NK-92 (cell line): ENCODE data around the gene NFAT5.
"Not testable (repeated sequence)": the region's sequence is repeated elsewhere in the genome, so short reads cannot be mapped to it uniquely, and the experiment has no call there.

Source experiments
- DNase-seq: peaks from one replicate; lab custom pipeline; 2025; ENCODE audit not compliant: unreplicated experiment; lab: John Stamatoyannopoulos, UW

Gene NFAT5

DNA sequence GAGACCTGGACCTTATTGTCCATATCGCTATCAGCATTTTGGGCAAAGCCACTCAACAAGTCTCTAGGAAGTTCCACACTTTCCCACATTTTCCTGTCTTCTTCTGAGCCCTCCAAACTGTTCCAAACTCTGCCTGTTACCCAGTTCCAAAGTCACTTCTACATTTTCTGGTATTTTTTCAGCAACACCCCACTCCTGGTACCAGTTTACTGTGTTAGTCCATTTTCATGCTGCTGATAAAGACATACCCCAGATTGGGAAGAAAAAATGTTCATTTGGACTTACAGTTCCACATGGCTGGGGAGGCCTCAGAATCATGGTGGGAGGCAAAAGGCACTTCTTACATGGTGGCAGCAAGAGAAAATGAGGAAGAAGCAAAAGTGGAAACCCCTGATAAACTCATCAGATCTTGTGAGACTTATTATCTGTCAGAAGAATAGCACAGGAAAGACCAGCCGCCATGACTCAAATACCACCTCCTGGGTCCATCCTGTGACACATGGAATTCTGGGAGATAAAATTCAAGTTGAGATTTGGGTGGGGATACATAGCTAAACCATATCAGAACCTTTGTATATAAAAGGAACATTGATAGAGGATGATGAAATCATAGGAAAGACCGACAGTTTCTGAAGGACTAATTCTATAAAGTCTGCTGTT is 71.6 kb downstream of the NFAT5 start:
- not testable (repeated sequence) for DNase-seq

DNA sequence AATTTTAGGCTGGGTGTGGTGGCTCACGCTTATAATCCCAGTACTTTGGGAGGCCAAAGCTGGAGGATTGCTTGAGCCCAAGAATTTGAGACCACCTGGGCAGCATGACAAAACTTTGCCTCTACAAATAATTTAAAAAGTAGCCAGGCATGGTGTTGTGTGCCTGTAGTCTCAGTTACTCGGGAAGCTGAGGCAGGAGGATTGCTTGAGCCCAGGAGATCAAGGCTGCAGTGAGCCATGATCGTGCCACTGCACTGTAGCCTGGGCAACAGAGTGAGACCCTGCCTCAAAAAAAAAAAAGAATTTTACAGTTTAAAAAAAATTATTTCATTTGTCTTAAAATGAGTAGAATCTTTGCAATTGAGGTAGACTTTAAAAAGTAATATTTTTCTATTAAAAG is 78.2 kb downstream of the NFAT5 start:
- DNase-seq, result not testable (repeated sequence)

DNA sequence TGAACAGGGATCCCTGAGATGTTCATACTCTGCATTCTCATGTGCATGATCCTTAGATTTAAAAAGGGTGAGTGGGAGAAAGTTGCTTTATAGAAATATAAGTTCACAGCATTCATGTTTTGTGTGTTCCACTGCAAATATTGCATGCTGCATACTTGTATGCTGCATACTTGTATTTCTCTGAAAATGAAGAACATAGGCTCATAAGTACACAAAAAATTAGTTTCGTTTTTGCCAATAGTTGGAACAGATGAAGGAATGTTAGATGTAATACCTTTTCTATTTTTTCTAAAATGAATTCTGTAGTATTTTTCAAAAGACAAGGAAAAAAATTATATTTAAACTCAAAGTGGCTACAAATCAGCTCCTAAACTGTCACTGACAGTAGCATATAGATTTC is 79.0 kb downstream of the NFAT5 start:
- DNase-seq, result no peak

DNA sequence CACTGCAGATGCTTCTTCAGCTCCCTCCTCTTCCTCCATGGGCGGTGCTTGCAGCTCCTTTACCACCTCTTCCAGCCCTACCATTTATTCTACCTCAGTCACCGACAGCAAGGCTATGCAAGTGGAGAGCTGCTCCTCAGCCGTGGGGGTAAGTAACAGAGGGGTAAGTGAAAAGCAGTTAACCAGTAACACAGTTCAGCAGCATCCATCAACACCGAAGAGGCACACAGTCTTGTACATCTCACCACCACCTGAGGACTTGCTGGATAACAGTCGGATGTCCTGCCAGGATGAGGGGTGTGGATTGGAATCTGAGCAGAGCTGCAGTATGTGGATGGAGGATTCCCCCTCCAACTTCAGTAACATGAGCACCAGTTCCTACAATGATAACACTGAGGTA is 81.3 kb downstream of the NFAT5 start:
- DNase-seq, result no peak

DNA sequence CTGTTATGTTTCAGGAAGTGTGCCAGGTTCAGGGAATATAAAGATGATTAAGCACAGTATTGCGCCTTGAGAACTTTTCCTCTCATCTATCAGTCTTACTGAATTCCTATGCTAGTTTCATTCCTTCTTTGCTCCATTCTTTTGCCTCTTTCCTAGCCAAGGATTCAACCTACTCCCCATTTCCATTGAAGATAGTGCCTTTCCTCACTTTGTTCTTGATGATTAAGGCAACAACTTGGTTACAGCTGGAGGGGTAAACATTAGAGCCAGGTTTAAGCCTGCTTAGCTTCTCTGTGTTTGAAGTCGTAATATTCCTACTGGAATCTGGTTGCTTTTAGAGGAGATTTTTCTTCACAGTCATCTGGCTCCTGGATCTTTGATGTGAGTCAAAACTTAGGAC is 85.5 kb downstream of the NFAT5 start:
- no peak for DNase-seq

DNA sequence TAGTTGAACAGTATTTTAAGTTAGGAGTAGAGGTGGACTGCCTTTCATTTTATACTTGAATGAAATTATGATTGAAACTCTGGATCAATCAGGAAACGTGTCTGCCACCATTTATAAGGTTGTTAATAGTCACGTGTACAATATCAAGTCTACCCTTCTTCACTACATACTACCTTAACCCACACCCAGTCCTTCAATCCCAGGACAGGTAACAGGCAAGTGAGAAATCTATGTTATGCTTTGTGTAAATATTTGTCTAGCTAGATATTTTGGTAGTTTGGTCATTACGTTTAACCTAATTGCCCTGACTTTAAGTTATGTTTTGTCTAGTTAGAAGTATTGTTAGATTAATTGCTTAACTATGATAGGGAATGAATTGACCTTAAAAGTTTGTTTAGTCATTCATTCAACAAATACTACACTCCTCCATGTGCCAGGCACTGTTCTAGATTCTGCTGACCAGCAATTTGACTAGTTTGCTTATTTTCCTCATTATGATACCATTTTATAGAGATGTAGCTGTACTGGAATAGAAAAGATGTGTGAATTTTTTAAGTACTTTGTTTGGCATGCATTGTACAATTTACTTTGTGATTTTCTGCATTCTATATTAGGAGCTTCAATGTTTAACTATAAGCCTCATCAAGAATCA is 88.6 kb downstream of the NFAT5 start:
- no peak for DNase-seq

DNA sequence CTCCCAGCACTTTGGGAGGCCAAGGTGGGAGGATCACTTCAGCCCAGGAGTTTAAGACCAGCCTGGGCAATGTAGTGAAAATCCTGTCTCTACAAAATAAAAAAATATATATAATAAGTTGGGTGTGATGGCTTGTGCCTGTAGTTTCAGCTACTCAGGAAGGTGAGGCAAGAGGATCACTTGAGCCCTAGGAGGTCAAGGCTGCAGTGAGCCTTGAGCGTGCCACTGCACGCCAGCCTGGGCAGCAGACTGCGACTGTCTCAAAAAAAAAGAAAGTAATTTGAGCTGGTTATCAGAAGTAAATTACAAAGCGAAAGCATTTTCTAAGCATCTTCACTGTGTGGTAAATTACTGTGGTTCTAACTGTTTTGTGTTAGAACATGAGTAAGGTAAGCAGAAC is 94.4 kb downstream of the NFAT5 start:
- DNase-seq, result no peak

DNA sequence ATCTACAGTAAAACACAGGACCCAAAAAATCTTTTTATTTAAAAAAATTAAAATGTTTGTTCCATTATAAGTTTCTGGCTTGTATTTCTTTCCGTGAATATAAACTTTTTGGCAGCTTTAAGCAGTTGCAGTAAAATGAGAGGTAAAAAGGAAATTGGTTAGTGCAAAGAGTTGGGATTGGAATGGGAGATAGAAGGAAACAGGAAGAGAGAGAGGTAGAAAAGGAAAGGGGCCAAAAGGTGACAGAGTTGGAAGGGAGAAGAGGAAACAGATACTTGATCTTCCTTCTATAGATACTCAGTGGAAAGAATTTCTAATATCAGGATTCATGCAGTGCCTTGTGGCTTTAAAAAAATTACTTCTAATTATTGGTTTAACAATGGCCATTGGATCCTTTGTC is 97.1 kb downstream of the NFAT5 start:
- DNase-seq, result no peak

DNA sequence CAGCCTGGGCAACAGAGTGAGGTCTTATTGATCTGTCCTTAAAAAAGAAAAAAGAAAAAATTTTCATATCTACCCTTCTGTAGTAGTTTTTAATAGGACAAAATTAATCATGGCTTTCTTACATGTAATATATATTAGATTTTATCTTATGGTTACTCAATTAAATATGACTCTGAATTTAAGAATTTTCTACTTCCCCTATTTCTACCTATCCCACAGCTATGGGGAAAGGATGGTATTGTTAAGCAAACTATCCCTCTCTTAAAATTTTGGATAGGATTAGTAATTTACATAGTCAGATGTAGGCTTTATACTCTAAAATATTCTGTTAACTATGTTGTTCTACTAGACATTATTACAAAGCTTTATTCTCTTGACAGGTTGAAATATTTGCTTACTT is 98.1 kb downstream of the NFAT5 start:
- DNase-seq, result no peak

DNA sequence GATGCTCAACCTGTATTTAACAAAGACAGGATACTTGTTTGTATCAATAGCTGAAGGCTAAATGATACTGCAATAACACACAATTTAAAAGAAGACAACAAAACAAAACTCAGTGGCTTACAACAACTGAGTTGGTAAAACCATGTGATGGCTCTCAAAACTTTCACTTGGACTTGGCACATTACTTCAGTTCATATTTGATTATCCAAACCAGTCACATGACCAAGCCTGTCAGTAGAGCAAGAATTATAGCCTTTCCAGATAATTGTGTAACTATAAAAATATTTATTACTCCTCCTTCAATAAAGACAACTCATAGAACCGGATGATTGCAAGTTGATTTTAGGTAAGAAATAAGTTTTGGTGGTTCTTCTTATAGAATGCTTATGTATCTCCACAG is 103.8 kb downstream of the NFAT5 start:
- no peak for DNase-seq

DNA sequence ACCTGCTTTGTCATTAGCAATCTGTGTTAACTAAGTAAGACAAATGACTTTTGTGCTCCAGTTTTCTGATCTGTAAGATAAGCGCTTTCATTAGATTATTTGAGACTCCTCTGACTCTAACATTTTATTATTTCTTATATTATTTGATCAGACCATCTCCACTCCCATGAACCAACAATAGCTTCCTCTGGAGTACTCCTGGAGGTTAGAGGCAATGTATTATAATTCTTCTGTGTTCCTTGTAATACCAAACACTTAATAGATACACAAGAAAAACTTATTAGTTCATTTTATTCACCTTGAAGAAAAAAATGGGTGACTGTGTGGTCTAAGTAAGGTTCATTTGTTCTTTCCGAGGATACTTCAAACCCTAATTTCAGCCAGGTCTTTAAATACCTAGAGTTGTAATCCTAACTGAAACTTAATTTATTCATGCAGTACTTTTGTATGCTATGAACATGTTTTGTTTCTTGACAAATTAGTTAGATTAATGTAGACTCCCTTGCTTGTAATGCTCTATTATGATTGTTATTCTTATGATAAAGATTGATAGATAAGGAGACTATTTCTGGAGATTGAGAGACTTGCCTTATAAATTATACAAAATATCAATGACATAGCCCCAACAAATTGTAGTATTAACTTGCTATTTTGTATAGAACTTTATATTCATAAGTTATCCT is 106.7 kb downstream of the NFAT5 start:
- no peak for DNase-seq

DNA sequence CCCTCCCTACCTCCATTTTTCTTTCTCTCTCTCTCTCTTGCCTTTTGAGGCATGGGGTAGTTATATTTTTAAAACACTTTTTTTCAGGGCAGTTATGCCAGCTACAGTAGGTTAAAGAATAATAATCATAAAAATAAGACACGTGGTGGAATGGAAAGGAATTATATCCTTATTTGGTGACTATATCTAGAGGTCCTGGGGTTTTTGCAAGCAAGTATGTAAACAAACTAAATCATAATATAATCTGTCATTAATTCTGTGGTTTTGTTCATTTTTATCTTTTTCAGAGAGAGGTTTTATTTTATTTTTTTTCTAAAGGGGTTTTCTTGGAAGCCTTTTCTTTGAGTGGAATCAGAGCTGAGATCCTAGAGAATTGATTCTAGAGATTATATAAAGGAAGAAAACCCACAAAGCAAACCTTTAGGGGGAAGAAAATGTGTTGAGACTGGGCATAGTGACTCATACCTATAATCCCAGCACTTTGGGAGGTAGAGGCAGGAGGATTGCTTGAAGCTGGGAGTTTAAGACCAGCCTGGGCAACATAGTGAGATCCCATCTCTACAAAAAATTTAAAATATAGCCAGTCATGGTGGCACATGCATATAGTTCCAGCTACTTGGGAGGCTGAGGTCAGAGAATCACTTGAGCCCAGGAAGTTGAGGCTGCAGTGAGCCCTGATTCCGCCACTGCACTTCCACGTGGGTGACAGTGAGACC is 107.4 kb downstream of the NFAT5 start:
- DNase-seq, result no peak

DNA sequence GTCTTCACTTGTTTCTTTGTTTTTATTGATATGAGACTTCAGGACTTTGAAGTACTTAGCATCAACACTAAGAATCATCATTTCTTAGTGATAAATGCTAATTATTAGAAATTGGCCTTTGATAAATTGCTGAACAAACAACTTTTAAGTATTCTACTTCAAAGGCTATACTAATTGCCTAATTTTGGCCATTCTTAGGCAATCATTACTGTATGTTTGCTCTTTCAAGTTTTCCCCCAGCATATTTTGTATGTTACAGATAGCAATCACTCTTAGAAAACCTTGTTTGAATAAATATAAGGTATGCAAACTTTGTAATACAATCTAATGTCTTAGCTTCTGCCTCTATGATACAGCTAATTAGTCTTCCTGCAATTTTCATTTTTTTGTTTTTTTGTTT is 114.6 kb downstream of the NFAT5 start:
- DNase-seq, result no peak

DNA sequence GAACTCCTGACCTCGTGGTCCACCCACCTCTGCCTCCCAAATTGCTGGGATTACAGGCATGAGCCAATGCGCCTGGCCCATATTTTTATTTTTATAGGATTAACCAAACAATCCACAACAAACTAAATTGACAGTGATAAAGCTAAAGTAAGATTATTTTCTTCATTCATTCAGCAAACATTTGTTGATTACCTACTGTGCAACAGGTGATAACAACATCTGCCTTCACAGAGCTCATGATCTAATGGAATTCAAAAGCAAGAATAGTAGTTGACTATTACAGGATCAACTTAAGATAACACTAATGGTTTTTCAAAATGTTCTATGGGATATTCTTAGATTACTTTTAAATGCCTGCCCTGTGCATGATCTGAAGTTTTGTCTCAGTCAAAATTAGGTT is 122.8 kb downstream of the NFAT5 start:
- no peak for DNase-seq

DNA sequence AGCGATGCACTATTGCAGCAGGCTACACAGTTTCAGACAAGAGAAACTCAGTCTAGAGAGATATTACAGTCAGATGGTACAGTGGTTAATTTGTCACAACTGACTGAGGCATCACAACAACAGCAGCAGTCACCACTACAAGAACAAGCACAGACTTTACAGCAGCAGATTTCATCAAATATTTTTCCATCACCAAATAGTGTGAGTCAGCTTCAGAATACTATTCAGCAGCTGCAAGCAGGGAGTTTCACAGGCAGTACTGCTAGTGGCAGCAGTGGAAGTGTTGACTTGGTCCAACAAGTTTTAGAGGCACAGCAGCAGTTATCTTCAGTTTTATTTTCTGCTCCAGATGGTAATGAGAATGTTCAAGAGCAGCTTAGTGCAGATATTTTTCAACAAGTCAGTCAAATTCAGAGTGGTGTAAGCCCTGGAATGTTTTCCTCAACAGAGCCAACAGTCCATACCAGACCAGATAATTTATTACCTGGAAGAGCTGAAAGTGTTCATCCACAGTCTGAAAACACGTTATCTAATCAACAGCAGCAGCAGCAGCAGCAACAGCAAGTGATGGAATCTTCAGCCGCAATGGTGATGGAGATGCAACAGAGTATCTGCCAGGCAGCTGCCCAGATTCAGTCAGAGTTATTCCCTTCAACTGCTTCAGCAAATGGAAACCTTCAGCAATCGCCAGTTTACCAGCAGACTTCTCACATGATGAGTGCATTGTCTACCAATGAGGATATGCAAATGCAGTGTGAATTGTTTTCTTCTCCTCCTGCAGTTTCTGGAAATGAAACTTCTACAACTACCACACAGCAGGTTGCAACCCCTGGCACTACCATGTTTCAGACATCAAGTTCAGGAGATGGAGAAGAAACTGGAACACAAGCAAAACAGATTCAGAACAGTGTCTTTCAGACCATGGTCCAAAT is 126.5 kb downstream of the NFAT5 start:
- no peak for DNase-seq

DNA sequence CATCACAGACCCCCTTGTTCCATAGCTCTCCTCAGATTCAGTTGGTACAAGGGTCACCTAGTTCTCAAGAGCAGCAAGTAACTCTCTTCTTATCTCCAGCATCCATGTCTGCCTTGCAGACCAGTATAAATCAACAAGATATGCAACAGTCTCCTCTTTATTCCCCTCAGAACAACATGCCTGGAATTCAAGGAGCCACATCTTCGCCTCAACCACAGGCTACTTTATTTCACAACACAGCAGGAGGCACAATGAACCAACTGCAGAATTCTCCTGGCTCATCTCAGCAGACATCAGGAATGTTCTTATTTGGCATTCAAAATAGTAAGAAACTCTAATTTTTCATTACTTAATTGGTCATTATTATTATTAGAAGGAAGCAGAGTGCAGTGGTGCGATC is 128.2 kb downstream of the NFAT5 start:
- no peak for DNase-seq

DNA sequence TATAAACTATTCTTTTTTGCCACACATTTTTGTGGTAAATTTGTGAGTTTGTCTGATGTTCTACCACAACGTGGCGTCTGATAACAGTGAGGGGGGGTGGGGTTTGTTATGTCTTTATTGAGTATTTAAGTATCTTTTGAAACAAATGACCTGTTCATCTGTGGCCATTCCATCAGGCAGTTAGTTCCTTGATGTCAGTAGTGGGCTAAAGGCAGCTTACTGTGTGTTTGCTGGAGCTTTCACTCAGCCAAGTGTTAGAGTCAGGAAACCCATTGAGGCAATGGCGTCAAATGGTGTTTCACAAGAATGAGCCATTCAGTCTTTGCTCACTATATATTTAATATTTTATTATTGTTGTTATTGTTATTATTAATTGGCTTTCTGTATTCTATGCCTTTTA is 132.6 kb downstream of the NFAT5 start:
- DNase-seq, result no peak

DNA sequence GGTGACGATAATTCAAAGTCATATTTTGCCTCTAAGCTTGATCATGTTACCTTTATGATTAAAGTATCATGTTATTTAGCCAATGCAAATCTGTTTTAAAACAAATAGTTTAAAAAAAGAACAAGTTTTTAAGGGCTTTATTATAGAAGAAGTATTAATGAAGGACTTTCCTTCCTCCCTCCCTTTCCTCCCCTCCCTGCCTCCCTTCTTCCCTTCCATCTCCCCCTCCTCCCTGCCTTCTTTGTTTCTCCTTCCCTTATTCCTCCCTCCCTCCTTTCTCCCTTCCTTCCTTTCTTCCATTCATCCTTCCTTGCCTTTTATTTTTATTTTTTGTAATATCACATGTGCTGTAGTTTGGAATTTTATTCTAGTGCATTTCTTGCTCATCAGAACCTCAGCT is 134.1 kb downstream of the NFAT5 start:
- no peak for DNase-seq

DNA sequence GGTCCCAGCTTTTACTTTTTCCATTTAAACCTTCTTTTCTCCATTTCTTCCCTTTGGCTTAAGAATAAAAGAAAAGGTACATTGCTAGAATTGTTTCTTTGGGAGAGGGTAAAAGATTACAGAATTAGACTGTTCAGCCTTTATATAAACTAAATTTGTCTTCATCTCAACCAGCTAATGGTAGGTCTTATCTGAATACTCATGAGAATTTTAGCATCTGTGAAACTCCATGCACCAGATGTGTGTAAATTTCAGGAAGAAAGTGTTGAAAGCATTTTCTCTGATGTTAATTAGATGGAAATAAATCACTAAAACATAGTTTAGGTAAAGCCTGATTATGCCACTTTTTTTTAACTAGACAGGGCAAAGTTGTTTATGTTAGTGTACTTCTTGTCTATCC is 135.7 kb downstream of the NFAT5 start:
- DNase-seq, result no peak

DNA sequence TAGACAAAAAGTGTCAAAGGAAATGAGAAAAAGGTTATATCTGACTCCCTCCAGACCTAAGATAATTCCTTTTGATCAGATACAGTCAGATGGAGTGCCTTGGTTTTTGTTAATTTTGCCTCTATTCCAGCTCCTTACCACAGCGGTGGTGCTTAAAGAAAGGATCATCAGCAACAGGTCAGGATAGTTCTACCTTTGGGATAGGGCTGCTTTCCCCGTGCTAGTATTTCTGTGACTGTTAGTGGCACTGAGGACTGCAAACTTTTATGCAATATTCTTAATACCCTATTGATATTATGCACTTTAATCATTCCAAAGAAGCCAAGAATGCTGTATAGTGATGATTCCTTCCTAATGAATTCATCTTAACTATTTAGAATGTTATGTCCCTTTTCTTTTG is 136.1 kb downstream of the NFAT5 start:
- DNase-seq, result no peak

DNA sequence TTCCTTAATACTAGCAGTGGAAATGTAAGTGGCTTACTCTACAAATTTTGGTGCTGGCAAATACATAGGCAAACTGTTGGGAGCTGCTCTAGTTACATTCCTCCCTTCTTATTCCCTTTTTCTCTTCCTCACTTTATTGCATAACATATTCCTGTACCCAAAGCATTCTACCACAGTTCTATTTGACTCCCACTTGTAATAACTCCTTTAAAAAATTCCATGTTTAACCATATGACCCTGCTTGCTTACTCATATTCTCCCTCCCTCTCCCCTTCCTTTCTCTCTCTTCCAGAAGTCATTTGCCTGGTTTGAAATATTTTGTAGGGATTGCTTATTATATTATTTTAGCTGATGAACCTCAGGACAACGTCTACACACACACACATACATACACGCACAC is 137.9 kb downstream of the NFAT5 start:
- DNase-seq, result no peak
